Trophoblast cell (in vitro differentiated cells and primary cell): Measurements from ENCODE around the gene PRPSAP2.
A peak's percentile ranks its signal among the peaks of the same experiment; 100 is the strongest.

ENCODE experiments used
- DNase-seq, 2 donors: peaks; one replicate each; pipeline ENCODE4 v3.0.0-alpha.2; 2016
- H2AFZ ChIP-seq: 2 replicates; pipeline ENCODE4 v1.6.1; 2013; ENCODE audit warnings: low read length, moderate library complexity, mild to moderate bottlenecking; ENCODE audit not compliant: insufficient read depth, poor library complexity
- H2AK5ac ChIP-seq: 2 replicates; pipeline ENCODE4 v1.6.1; 2013; ENCODE audit warnings: mild to moderate bottlenecking, low read length
- H2BK120ac ChIP-seq: 2 replicates; pipeline ENCODE4 v1.6.1; 2013; ENCODE audit warnings: low read length, mild to moderate bottlenecking, moderate library complexity; ENCODE audit not compliant: insufficient read depth, poor library complexity
- H2BK12ac ChIP-seq: 2 replicates; pipeline ENCODE4 v1.6.1; 2013; ENCODE audit warnings: mild to moderate bottlenecking, low read length, moderate library complexity
- H2BK5ac ChIP-seq: 2 replicates; pipeline ENCODE4 v1.6.1; 2013; ENCODE audit warnings: low read length, low read depth, moderate library complexity, mild to moderate bottlenecking; ENCODE audit not compliant: poor library complexity
- H3K14ac ChIP-seq: 2 replicates; pipeline ENCODE4 v1.6.1; 2013; ENCODE audit warnings: mild to moderate bottlenecking, low read length
- H3K18ac ChIP-seq: 2 replicates; pipeline ENCODE4 v1.6.1; 2013; ENCODE audit warnings: mild to moderate bottlenecking, low read length
- H3K23ac ChIP-seq: 2 replicates; pipeline ENCODE4 v1.6.1; 2013; ENCODE audit warnings: low read length
- H3K27ac ChIP-seq: 2 replicates; pipeline ENCODE4 v1.5.1; 2013; ENCODE audit warnings: low read depth, mild to moderate bottlenecking, inconsistent platforms, low read length, moderate library complexity
- H3K27me3 ChIP-seq: 2 replicates; pipeline ENCODE4 v1.6.1; 2013; ENCODE audit warnings: inconsistent platforms, mild to moderate bottlenecking, low read length, moderate library complexity; ENCODE audit not compliant: insufficient read depth
- H3K36me3 ChIP-seq, 2 experiments: 1 replicate in 1 of 2; 2 replicates in 1 of 2; pipeline ENCODE4 v1.6.1; 2013; ENCODE audit warnings: low read length in 2 of 2, mild to moderate bottlenecking in 2 of 2, moderate library complexity in 1 of 2; ENCODE audit not compliant: insufficient read depth in 2 of 2, control insufficient read depth in 1 of 2
- H3K4ac ChIP-seq: 2 replicates; pipeline ENCODE4 v1.6.1; 2013; ENCODE audit warnings: low read depth, mild to moderate bottlenecking, low read length, moderate library complexity
- H3K4me1 ChIP-seq, 2 experiments: 1 replicate in 1 of 2; 2 replicates in 1 of 2; pipeline ENCODE4 v1.6.1; 2013; ENCODE audit warnings: low read length in 2 of 2, mild to moderate bottlenecking in 2 of 2, moderate library complexity in 1 of 2; ENCODE audit not compliant: insufficient read depth in 2 of 2, control insufficient read depth in 1 of 2
- H3K4me2 ChIP-seq: 2 replicates; pipeline ENCODE4 v1.6.1; 2013; ENCODE audit warnings: inconsistent platforms, mild to moderate bottlenecking, low read length, moderate library complexity
- H3K4me3 ChIP-seq: 2 replicates; pipeline ENCODE4 v1.5.1; 2013; ENCODE audit warnings: mild to moderate bottlenecking, low read depth, low read length, inconsistent platforms
- H3K79me1 ChIP-seq: one replicate; pipeline ENCODE4 v1.6.1; 2013; ENCODE audit warnings: low read length
- H3K79me2 ChIP-seq: 2 replicates; pipeline ENCODE4 v1.6.1; 2013; ENCODE audit warnings: low read length, mild to moderate bottlenecking; ENCODE audit not compliant: control insufficient read depth, insufficient read depth, poor library complexity
- H3K9ac ChIP-seq: 2 replicates; pipeline ENCODE4 v1.6.1; 2013; ENCODE audit warnings: mild to moderate bottlenecking, low read length
- H3K9me3 ChIP-seq: 2 replicates; pipeline ENCODE4 v1.6.1; 2013; ENCODE audit warnings: low read depth, mild to moderate bottlenecking, control low read depth, inconsistent platforms, low read length; ENCODE audit not compliant: insufficient read depth
- H4K12ac ChIP-seq: 2 replicates; pipeline ENCODE4 v1.6.1; 2013; ENCODE audit warnings: low read depth, mild to moderate bottlenecking, low read length, moderate library complexity
- H4K8ac ChIP-seq: 2 replicates; pipeline ENCODE4 v1.6.1; 2013; ENCODE audit warnings: low read depth, mild to moderate bottlenecking, low read length, moderate library complexity
- H4K91ac ChIP-seq: one replicate; pipeline ENCODE4 v1.6.1; 2013; ENCODE audit warnings: low read depth, mild to moderate bottlenecking, low read length, moderate library complexity
- WGBS: extraction: QIAGEN DNeasy Blood & Tissue Kit; methylation state at CpG from one replicate; pipeline ENCODE4 v1.1.7; 2013; ENCODE audit warnings: missing lambda C conversion rate; ENCODE audit not compliant: insufficient read length, insufficient coverage; ENCODE audit errors: extremely low coverage; 5-methylcytosine and 5-hydroxymethylcytosine counted together

The PRPSAP2 gene

GRCh38 chr17:18962494-18962815 is 104.5 kb downstream of the PRPSAP2 start:
- DNase-seq, result no peak
- H3K4ac ChIP-seq, result no peak overlapping the region
- H3K27me3 ChIP-seq, result no peaks in the 10 kb centered on the region
- peak overlapping the region; percentile 56 for H4K91ac ChIP-seq
- no peak overlapping the region for H3K18ac ChIP-seq
- H2BK5ac ChIP-seq, result peak overlapping the region; percentile 18
- H3K4me2 ChIP-seq, result no peak overlapping the region
- H3K23ac ChIP-seq, result no peak overlapping the region
- no peak overlapping the region for H3K4me3 ChIP-seq
- no peaks in the 10 kb centered on the region for H3K36me3 ChIP-seq
- peaks cover 19 to 33% of the 10 kb centered on the region in 2 experiments for H3K4me1 ChIP-seq
- no peak overlapping the region for H3K9ac ChIP-seq
- H3K79me2 ChIP-seq, result no peaks in the 10 kb centered on the region
- H3K27ac ChIP-seq, result no peak overlapping the region
- H2AFZ ChIP-seq, result no peak overlapping the region
- peaks cover 17% of the 10 kb centered on the region for H3K79me1 ChIP-seq
- H3K9me3 ChIP-seq, result peaks cover 2% of the 10 kb centered on the region
- H2AK5ac ChIP-seq, result peak overlapping the region; percentile 8
- H3K14ac ChIP-seq, result peak overlapping the region; percentile 24
- no peak overlapping the region for H4K12ac ChIP-seq
- H2BK12ac ChIP-seq, result peak overlapping the region; percentile 11
- H2BK120ac ChIP-seq, result no peak overlapping the region
- H4K8ac ChIP-seq, result no peak overlapping the region
- WGBS, result no CpG with 5 or more reads among the region's 6 CpGs

GRCh38 chr17:18963126-18964017 is 105.4 kb downstream of the PRPSAP2 start:
- no peak overlapping the region for H3K27ac ChIP-seq
- WGBS, result no CpG with 5 or more reads among the region's 23 CpGs

GRCh38 chr17:18964018-18964351 is 106.1 kb downstream of the PRPSAP2 start:
- H3K18ac ChIP-seq, result no peak overlapping the region
- H2AFZ ChIP-seq, result no peak overlapping the region
- H3K79me1 ChIP-seq, result peaks cover 27% of the 10 kb centered on the region
- H3K9ac ChIP-seq, result no peak overlapping the region
- H2BK120ac ChIP-seq, result no peak overlapping the region
- H3K4me1 ChIP-seq, result peaks cover 34 to 45% of the 10 kb centered on the region in 2 experiments
- H3K36me3 ChIP-seq, result peaks cover 0 to 4% of the 10 kb centered on the region in 2 experiments
- WGBS, result no CpG with 5 or more reads among the region's 9 CpGs
- no peak overlapping the region for H3K4me2 ChIP-seq
- H3K4me3 ChIP-seq, result no peak overlapping the region
- no peak overlapping the region for H4K8ac ChIP-seq
- no peak overlapping the region for H4K12ac ChIP-seq
- H2AK5ac ChIP-seq, result no peak overlapping the region
- no peak overlapping the region for H2BK5ac ChIP-seq
- no peak overlapping the region for H2BK12ac ChIP-seq
- no peak overlapping the region for H3K4ac ChIP-seq
- DNase-seq, result peak; percentile 99
- peak overlapping the region; percentile 9 for H4K91ac ChIP-seq
- H3K14ac ChIP-seq, result no peak overlapping the region
- peaks cover 2% of the 10 kb centered on the region for H3K9me3 ChIP-seq
- H3K23ac ChIP-seq, result no peak overlapping the region
- H3K79me2 ChIP-seq, result no peaks in the 10 kb centered on the region
- no peak overlapping the region for H3K27ac ChIP-seq
- no peaks in the 10 kb centered on the region for H3K27me3 ChIP-seq

More at GRCh38 chr17:18963126-18964017, 105.4 kb downstream of the PRPSAP2 start:
- Histone ChIP-seq H3K79me2 (no peaks in the 10 kb centered on the region), H4K12ac (no peak overlapping the region), H3K4me3 (peak overlapping the region; percentile 45), H4K8ac (no peak overlapping the region), H3K4me1 (peaks cover 28 to 41% of the 10 kb centered on the region in 2 experiments), H3K27me3 (no peaks in the 10 kb centered on the region), H2AFZ (no peak overlapping the region), H2BK5ac (no peak overlapping the region), H2BK12ac (peak overlapping the region; percentile 13), H4K91ac (peak overlapping the region; percentile 9), H3K23ac (no peak overlapping the region), H3K9me3 (peaks cover 2% of the 10 kb centered on the region), H2AK5ac (peak overlapping the region; percentile 5), H2BK120ac (peak overlapping the region; percentile 19), H3K9ac (no peak overlapping the region), H3K4me2 (no peak overlapping the region), H3K4ac (no peak overlapping the region), H3K14ac (peak overlapping the region; percentile 29), H3K79me1 (peaks cover 23% of the 10 kb centered on the region), H3K36me3 (no peaks in the 10 kb centered on the region), H3K18ac (peak overlapping the region; percentile 13)
- no peak for DNase-seq

- DNase-seq, result no peak
- no peak overlapping the region for H3K4me3 ChIP-seq
Measured at GRCh38 chr17:18964550-18964949, 106.6 kb downstream of the PRPSAP2 start.

More at GRCh38 chr17:18964550-18964949, 106.6 kb downstream of the PRPSAP2 start:
- no CpG with 5 or more reads among the region's 9 CpGs for WGBS
- Histone ChIP-seq H2BK5ac (no peak overlapping the region), H3K36me3 (peaks cover 0 to 9% of the 10 kb centered on the region in 2 experiments), H2AK5ac (peak overlapping the region; percentile 17), H3K27me3 (no peaks in the 10 kb centered on the region), H3K79me2 (no peaks in the 10 kb centered on the region), H4K12ac (no peak overlapping the region), H3K79me1 (peaks cover 27% of the 10 kb centered on the region), H3K4me1 (peaks cover 40 to 51% of the 10 kb centered on the region in 2 experiments), H2AFZ (no peak overlapping the region), H4K91ac (peak overlapping the region; percentile 55), H3K9ac (no peak overlapping the region), H4K8ac (no peak overlapping the region), H3K9me3 (peaks cover 2% of the 10 kb centered on the region), H2BK120ac (peak overlapping the region; percentile 57), H2BK12ac (peak overlapping the region; percentile 52), H3K4ac (no peak overlapping the region), H3K14ac (no peak overlapping the region), H3K18ac (no peak overlapping the region), H3K4me2 (no peak overlapping the region), H3K27ac (no peak overlapping the region), H3K23ac (no peak overlapping the region)
